ENCODE data around the gene ATP8A2. TPM values are rescaled to one million over a fixed set of nuclear protein-coding genes. Genes with fewer than 3 reads are reported as not detected.
"Not testable (repeated sequence)": the region's sequence is repeated elsewhere in the genome, so short reads cannot be mapped to it uniquely, and the experiment has no call there.

Gene ATP8A2
- total RNA-seq, 2 experiments from 2014 or later, result 0.92 to 0.94 TPM

DNA sequence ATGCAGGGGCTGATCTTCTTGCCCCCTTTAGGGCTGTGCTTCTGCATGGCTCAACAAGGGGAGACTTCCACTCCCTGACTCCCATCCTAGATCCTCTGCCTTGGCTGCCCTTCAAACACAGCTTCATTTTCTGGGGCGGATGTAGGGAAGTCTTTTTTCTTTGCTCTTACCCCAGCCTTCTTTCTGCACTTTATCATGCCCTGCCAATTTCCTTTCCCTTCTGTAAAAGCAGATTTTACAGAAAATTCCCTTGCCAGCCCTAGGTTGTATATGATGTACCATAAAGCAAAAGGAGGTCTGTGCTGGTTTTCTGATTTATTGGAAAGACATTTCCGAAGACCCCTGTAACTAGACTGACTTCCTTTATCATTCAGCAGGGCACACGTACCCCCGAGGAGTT is 396.6 kb downstream of the ATP8A2 start:
- DNase-seq (no peak), ATAC-seq (no peak)
- H3K4me3 Mint-ChIP-seq, result no peak overlapping the region
- H3K4me1 Mint-ChIP-seq (ENCODE audit: low read depth), result peaks cover 12% of the 10 kb centered on the region
- CTCF ChIA-PET, result no interaction called here
- H3K36me3 Mint-ChIP-seq (ENCODE audit: low read depth), result no peaks in the 10 kb centered on the region
- H3K27ac Mint-ChIP-seq, result no peak overlapping the region
- TF ChIP-seq, protein P1, sequence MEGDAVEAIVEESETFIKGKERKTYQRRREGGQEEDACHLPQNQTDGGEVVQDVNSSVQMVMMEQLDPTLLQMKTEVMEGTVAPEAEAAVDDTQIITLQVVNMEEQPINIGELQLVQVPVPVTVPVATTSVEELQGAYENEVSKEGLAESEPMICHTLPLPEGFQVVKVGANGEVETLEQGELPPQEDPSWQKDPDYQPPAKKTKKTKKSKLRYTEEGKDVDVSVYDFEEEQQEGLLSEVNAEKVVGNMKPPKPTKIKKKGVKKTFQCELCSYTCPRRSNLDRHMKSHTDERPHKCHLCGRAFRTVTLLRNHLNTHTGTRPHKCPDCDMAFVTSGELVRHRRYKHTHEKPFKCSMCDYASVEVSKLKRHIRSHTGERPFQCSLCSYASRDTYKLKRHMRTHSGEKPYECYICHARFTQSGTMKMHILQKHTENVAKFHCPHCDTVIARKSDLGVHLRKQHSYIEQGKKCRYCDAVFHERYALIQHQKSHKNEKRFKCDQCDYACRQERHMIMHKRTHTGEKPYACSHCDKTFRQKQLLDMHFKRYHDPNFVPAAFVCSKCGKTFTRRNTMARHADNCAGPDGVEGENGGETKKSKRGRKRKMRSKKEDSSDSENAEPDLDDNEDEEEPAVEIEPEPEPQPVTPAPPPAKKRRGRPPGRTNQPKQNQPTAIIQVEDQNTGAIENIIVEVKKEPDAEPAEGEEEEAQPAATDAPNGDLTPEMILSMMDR (IDR thresholded peaks at IDR 0.05), result no peak
- POLR2A ChIA-PET, result interaction anchor here (0.5 to 1.5 kb wide), 2 partner anchors 8 to 20 kb away, joined by 3 to 4 read pairs; no protein-coding TSS in a partner anchor
- no peaks in the 10 kb centered on the region for H3K27me3 Mint-ChIP-seq
- peaks cover 3% of the 10 kb centered on the region for H3K9me3 Mint-ChIP-seq
- intact Hi-C loops (cut with micrococcal nuclease), result no loop called here

DNA sequence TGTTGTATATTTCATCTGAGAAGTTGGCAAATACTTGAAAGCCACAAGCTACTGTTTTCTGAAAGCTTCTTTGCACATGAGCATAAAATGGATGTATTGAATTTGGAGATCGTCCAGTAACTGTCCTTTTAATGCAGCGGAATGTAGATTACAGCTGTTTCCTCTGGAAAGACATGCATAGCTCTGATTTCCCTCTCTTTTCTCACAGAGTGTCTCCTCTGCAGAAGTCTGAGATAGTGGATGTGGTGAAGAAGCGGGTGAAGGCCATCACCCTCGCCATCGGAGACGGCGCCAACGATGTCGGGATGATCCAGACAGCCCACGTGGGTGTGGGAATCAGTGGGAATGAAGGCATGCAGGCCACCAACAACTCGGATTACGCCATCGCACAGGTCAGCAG is 397.1 kb downstream of the ATP8A2 start:
- TF ChIP-seq, protein P1 (IDR thresholded peaks at IDR 0.05), result no peak
- Mint-ChIP-seq H3K36me3 (ENCODE audit: low read depth) (no peaks in the 10 kb centered on the region), H3K27ac (no peak overlapping the region), H3K27me3 (no peaks in the 10 kb centered on the region), H3K4me1 (ENCODE audit: low read depth) (peaks cover 9% of the 10 kb centered on the region), H3K9me3 (peaks cover 3% of the 10 kb centered on the region), H3K4me3 (no peak overlapping the region)
- DNase-seq (no peak), ATAC-seq (no peak)
- intact Hi-C loops (cut with micrococcal nuclease), result no loop called here
- CTCF ChIA-PET, result interaction anchor here (0.8 kb wide), 1 partner anchor 10 kb away, joined by 3 read pairs; no protein-coding TSS in a partner anchor
- POLR2A ChIA-PET, result interaction anchor here (1.5 kb wide), 1 partner anchor 19 kb away, joined by 3 read pairs; no protein-coding TSS in a partner anchor

DNA sequence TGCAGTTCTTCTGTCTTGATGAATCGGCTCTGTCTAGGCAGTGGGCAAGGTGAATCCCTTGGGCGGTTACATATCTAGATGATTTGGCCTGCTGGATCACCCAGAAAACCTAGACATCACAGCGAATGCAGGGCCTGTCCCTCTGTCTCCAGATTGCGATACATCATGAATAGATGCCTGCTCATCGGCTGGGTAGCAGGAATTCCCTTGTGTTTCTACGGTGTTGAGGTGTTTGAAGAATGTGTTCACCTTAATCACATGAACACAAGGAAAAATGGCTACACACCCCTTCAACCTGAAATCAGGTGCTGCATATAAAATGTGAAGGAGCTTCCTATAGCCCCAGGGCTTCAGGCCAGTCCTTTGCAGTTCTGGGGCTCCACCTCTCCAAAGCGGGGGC is 398.8 kb downstream of the ATP8A2 start:
- no peaks in the 10 kb centered on the region for H3K27me3 Mint-ChIP-seq
- no peak overlapping the region for H3K27ac Mint-ChIP-seq
- ChIA-PET POLR2A (no interaction called here), CTCF (no interaction called here)
- no peak for DNase-seq
- TF ChIP-seq, protein P1 (IDR thresholded peaks at IDR 0.05), result no peak
- H3K36me3 Mint-ChIP-seq (ENCODE audit: low read depth), result no peaks in the 10 kb centered on the region
- peaks cover 3% of the 10 kb centered on the region for H3K9me3 Mint-ChIP-seq
- ATAC-seq, result no peak
- no peak overlapping the region for H3K4me3 Mint-ChIP-seq
- intact Hi-C loops (cut with micrococcal nuclease), result no loop called here
- peaks cover 5% of the 10 kb centered on the region for H3K4me1 Mint-ChIP-seq (ENCODE audit: low read depth)

DNA sequence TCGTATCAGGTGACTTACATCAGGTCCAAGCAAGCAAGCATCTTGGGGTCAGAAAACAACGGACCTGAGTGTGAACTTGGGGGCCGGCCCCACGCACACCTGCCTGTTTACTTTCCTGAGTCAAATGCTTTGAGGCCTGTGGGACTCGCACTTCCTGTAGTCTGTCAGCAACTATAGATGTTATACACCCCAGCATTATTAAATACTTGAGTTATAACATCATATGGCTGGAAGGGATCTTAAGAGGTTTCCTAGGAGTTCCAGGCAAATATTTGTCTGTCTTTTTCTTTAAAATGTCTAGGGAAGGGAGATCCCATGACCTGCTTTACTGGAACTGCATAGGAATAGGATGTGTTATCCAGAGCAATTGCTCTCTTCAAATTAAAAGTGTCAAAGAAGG is 399.4 kb downstream of the ATP8A2 start:
- H3K4me3 Mint-ChIP-seq, result no peak overlapping the region
- peaks cover 3% of the 10 kb centered on the region for H3K9me3 Mint-ChIP-seq
- TF ChIP-seq, protein P1 (IDR thresholded peaks at IDR 0.05), result no peak
- ATAC-seq (no peak), DNase-seq (no peak)
- H3K27ac Mint-ChIP-seq, result no peak overlapping the region
- POLR2A ChIA-PET, result no interaction called here
- H3K4me1 Mint-ChIP-seq (ENCODE audit: low read depth), result peaks cover 5% of the 10 kb centered on the region
- intact Hi-C loops (cut with micrococcal nuclease), result no loop called here
- CTCF ChIA-PET, result no interaction called here
- no peaks in the 10 kb centered on the region for H3K27me3 Mint-ChIP-seq
- no peaks in the 10 kb centered on the region for H3K36me3 Mint-ChIP-seq (ENCODE audit: low read depth)

DNA sequence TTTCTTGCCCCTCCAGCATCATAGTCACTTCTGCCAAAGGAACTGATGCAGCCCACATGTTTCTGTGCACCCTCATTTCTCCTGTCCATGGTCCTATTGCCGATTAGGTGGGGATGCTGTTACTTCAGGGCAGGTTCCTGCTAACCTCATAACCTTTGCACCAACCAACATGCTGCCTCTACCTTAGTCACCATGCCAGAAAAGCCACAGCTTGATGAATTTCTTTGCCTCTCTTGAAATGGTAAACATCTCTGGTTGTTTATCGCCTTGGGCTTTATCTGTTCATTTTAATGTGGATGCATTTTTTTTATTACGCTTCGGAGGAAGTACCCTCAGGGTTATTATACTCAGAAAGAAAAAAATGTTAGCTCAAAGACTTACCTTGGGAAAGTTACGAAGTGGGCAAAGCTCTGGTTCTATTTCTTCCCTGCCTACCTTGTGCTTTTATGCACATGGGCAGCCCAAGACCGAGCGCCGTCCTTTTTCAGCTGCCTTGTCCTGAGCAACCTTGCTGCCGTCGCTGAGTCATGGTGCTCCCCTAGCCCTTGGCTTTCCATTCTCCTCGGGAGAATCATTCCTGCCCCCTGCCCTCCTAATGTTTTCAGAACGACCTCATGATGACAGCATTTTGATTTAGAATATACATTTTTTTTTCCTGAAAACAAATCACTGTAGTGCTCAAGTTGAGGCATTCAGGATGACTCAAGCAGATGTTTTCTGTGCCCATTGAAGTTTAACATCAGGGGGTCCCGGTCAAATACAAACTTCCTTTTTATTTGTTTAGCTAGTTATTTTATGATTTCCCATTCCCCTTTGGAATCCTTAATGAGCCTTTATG is 400.1 kb downstream of the ATP8A2 start:
- intact Hi-C loops (cut with micrococcal nuclease), result no loop called here
- Mint-ChIP-seq H3K4me3 (no peak overlapping the region), H3K27me3 (no peaks in the 10 kb centered on the region), H3K9me3 (no peaks in the 10 kb centered on the region), H3K36me3 (ENCODE audit: low read depth) (no peaks in the 10 kb centered on the region), H3K4me1 (ENCODE audit: low read depth) (peaks cover 5% of the 10 kb centered on the region), H3K27ac (no peak overlapping the region)
- POLR2A ChIA-PET, result no interaction called here
- ATAC-seq, result no peak
- TF ChIP-seq, protein P1 (IDR thresholded peaks at IDR 0.05), result no peak
- CTCF ChIA-PET, result no interaction called here
- DNase-seq, result no peak

DNA sequence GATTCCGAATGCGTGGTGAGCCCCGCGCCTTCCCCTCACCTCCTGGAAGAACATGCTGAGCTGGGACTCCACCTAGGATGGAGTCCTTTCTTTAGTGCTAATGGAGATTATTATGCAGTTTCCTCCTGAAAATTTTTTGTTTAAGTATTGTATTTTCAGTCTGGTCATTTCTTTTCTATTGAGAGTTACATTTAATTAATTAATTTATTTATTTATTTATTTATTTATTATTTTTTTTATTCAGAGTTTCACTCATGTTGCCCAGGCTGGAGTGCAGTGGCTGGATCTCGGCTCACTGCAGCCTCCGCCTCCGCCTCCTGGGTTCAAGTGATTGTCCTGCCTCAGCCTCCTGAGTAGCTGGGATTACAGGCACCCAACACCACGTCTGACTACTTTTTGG is 400.8 kb downstream of the ATP8A2 start:
- ATAC-seq; H3K9me3 Mint-ChIP-seq; H3K4me3 Mint-ChIP-seq; DNase-seq; H3K36me3 Mint-ChIP-seq (ENCODE audit: low read depth); H3K27me3 Mint-ChIP-seq; H3K27ac Mint-ChIP-seq; POLR2A ChIA-PET; intact Hi-C loops (cut with micrococcal nuclease); H3K4me1 Mint-ChIP-seq (ENCODE audit: low read depth): not testable (repeated sequence)
- CTCF ChIA-PET, result interaction anchor here (1.2 kb wide), 1 partner anchor 10 kb away, joined by 3 read pairs; no protein-coding TSS in a partner anchor

DNA sequence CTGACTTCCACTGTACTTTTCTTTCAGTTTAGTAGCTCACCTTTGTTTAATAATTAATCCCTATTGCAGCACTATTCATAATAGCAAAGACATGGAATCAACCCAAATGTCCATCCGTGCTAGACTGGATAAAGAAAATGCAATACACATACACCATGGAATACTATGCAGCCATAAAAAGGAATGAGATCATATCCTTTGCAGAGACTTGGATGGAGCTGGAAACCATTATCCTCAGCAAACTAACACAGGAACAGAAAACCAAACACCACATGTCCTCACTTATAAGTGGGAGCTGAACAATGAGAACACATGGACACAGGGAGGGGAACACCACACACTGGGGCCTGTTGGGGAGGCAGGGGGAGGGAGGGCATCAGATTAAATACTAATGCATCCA is 402.3 kb downstream of the ATP8A2 start:
- intact Hi-C loops (cut with micrococcal nuclease), result not testable (repeated sequence)

More for the DNA sequence above, 402.3 kb downstream of the ATP8A2 start:
- H3K27me3 Mint-ChIP-seq; DNase-seq; POLR2A ChIA-PET; CTCF ChIA-PET; H3K36me3 Mint-ChIP-seq (ENCODE audit: low read depth); H3K4me1 Mint-ChIP-seq (ENCODE audit: low read depth); H3K4me3 Mint-ChIP-seq; H3K27ac Mint-ChIP-seq; H3K9me3 Mint-ChIP-seq; ATAC-seq: not testable (repeated sequence)
